NOMO-1 treated with dmso at 0.1 percent for 144 hours (cell line): ENCODE measurements around the gene KCTD19.

Experiments used
- DNase-seq: peaks from one replicate; lab custom pipeline; 2025; ENCODE audit not compliant: unreplicated experiment; lab: John Stamatoyannopoulos, UW

Gene KCTD19

GRCh38 chr16:67283826-67284555, 42.5 kb downstream of the KCTD19 start:
- no peak for DNase-seq

- no peak for DNase-seq
Observed at GRCh38 chr16:67283039-67283825, 43.3 kb downstream of the KCTD19 start.

GRCh38 chr16:67282447-67282805, 44.1 kb downstream of the KCTD19 start:
- no peak for DNase-seq

DNA sequence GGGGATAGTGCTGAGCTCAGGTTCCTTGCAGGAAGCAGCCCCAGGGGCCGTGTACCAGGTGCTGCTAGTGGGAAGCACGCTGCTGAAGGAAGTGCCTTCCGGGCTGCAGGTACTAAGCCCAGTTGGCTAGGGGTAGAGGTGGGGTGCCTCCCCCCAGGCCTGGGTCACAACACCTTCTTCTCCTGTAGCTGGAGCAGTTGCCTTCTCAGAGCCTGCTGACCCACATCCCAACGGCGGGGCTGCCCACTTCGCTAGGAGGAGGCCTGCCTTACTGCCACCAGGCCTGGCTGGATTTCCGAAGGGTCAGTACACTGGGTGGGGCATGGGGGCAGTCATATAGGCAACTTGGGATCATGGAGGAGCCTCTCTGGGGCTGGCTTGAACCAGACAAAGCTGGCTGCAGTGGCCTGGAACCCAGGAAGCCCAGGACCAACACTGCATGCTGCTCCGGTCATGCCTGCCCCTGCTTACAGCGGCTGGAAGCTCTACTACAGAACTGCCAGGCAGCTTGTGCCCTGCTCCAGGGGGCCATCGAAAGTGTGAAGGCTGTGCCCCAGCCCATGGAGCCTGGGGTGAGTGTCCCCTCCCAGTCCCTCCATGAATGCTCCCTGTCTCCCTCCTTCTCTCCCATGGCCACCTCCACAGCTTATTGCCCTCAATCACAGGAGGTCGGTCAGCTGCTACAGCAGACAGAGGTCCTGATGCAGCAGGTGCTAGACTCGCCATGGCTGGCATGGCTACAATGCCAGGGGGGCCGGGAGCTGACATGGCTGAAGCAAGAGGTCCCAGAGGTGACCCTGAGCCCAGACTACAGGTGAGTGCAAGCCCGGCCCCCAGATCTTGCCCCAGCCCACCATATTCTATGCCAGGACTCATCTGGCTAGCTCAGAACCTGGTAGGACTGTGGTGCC, 44.8 kb downstream of the KCTD19 start:
- DNase-seq: no peak

GRCh38 chr16:67280090-67281015, 46.2 kb downstream of the KCTD19 start:
- no peak for DNase-seq

- DNase-seq: peak; percentile 73
Observed at GRCh38 chr16:67279296-67280089, 47.0 kb downstream of the KCTD19 start, which contains the start of gene PLEKHG4. Gene PLEKHG4 (plus strand): TSS chr16:67279532. CDS start chr16:67280045, 513 bp downstream.

GRCh38 chr16:67278773-67279295, 47.7 kb downstream of the KCTD19 start:
- DNase-seq: no peak

DNA sequence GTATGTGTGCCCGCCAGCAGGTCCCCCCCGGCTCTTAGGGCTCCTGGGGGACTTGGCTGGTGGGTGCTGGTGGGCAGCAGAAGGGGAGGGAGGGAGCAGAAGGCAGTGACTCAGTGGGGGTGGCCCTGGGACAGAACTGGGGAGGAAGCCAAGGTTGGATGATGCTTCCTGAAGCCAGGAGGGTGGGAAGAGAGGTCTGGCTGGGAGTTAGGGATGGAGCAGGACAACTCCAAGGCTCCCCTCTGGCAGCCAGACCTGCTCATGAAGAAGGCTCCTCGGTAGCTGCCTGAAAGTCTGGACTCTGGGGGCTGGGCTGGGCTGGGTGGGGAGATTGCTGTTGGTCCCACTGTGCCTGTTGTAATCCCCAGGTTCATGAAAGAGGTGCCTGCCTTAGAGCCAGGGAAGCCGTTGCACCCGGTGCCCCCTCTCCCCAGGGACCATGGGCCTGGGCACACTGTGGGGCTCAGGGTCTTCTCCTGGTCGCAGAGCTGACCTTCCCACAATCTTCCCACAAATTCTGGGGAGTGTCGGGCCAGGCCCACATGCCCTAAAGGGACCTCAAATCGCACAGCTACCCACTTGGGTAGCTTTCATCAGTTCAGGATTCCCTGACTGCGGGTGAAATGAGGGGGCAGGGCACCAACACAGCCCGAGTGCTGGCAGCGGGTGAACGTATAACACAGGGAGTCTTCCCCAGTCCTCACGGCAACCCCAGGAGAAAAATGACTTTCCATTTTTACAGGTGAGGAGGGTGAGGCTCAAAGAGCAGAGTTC, 48.4 kb downstream of the KCTD19 start:
- DNase-seq: no peak

GRCh38 chr16:67277294-67277998, 49.1 kb downstream of the KCTD19 start:
- no peak for DNase-seq

- no peak for DNase-seq
Observed at GRCh38 chr16:67275321-67275720, 51.2 kb downstream of the KCTD19 start.

GRCh38 chr16:67271446-67271845, 55.1 kb downstream of the KCTD19 start:
- no peak for DNase-seq

GRCh38 chr16:67270931-67271338, 55.6 kb downstream of the KCTD19 start:
- no peak for DNase-seq

DNA sequence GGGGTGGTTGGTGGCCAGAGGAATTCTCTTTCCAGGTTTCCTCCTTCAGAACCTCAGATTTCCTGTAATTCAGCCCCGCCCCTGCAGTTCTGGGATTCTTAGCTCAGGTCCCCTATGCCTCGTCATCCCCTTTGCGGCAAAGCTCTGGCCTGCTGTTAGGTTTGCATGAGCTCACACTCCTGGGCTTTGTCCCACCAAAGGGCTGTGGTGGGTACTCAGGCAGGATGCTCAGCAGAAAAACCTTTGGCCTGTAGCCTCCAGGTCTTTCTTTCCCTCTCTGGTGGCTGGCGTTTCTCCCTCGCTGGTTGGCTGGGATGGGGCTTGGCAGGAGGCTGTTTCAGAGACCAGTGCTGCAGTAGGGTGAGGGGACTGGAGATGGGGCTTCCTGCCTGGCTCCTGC, 56.8 kb downstream of the KCTD19 start:
- DNase-seq: no peak

DNA sequence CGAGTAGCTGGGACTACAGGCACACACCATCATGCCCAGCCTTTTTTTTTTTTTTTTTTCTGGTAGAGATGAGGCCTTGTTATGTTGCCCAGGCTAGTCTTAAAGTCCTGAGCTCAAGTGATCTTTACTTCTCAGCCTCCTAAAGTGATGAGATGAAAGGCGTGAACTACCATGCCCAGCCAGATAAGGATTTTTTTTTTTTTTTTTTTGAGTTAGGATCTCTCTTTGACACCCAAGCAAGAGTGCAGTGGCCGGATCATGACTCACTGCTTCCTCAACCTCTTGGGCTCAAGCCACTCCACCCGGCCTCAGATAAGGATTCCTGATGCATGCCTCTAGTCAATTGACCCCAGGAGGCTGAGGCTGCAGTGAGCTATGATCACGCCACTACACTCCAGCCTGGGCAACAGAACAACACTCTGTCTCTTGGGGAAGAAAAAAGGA, 58.4 kb downstream of the KCTD19 start:
- DNase-seq: no peak

- DNase-seq: no peak
Observed at GRCh38 chr16:67265834-67266233, 60.7 kb downstream of the KCTD19 start.

- no peak for DNase-seq
Observed at GRCh38 chr16:67264866-67265265, 61.7 kb downstream of the KCTD19 start.

DNA sequence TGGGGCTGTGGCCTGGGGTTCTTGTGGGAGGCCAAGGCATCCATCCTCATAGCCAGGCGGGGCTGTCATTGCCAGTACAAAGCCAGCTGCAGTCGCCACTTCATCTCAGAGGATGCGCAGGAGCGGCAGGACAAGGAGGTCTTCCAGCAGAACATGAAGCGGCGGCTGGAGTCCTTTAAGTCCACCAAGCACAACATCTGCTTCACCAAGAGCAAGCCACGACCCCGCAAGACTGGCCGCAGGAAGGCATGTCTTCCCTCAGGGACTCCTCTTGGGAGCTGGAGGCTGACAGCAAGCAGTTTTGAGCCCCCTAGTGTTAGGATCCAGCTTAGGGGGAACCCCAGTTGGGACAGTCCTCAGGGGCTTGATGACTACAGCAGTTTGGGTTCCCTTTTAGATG, 62.3 kb downstream of the KCTD19 start:
- DNase-seq: no peak

GRCh38 chr16:67263201-67263600, 63.3 kb downstream of the KCTD19 start:
- DNase-seq: no peak
